LNCaP clone FGC (cell line): ENCODE data around the gene PDZD4.

Experiments
- DNase-seq: peaks from one replicate; pipeline ENCODE4 v3.0.0-alpha.2; 2011; ENCODE audit warnings: low read depth
- H3K4me3 ChIP-seq: 2 replicates; pipeline ENCODE4 v1.5.1; 2011; ENCODE audit warnings: mild to moderate bottlenecking, low read depth, low read length, control low read depth
- CTCF ChIP-seq: IDR thresholded peaks from 2 replicates; pipeline ENCODE4 v1.5.1; 2012; ENCODE audit warnings: mild to moderate bottlenecking; ENCODE audit not compliant: control insufficient read depth, insufficient read depth; ENCODE audit errors: extremely low read depth

Gene PDZD4

GRCh38 chrX:153766871-153767673, 63.3 kb downstream of the PDZD4 start:
- H3K4me3 ChIP-seq, result no peak overlapping the region
- TF ChIP-seq CTCF, result no peak
- DNase-seq, result no peak

- TF ChIP-seq CTCF, result no peak
- no peak overlapping the region for H3K4me3 ChIP-seq
- no peak for DNase-seq
Observed at GRCh38 chrX:153766098-153766817, 64.1 kb downstream of the PDZD4 start.

- H3K4me3 ChIP-seq, result peak overlapping the region; percentile 68
- no peak for TF ChIP-seq CTCF
- DNase-seq, result no peak
Observed at GRCh38 chrX:153765138-153766079, 64.9 kb downstream of the PDZD4 start.

GRCh38 chrX:153764786-153765137, 65.6 kb downstream of the PDZD4 start:
- peak overlapping the region; percentile 68 for H3K4me3 ChIP-seq
- no peak for TF ChIP-seq CTCF
- DNase-seq, result no peak

- peak within 1 kb of the TSS; percentile 68 for H3K4me3 ChIP-seq
- peak; percentile 42 for DNase-seq
- peak; percentile 92 for TF ChIP-seq CTCF
Observed at GRCh38 chrX:153763989-153764755, 66.2 kb downstream of the PDZD4 start, which contains the start of gene PLXNB3. TSS of gene PLXNB3 (plus strand) at chrX:153764249. CDS start at chrX:153765536, 1,287 bp downstream.
